ENCODE measurements around the gene FXYD1. TPM values are rescaled to one million over a fixed set of nuclear protein-coding genes. Genes with fewer than 3 reads are reported as not detected.

FXYD1 gene
- total and polyA plus RNA-seq, 2 experiments from 2014 or later: 0.43 to 1.2 TPM

- DNase-seq: no peak
- Histone ChIP-seq H3F3A (ENCODE audit: insufficient read depth) (no peaks in the 10 kb centered on the region), H3K9ac (no peak overlapping the region), H3K79me2 (ENCODE audit: insufficient read depth) (peaks cover 12% of the 10 kb centered on the region), H3K27ac (no peak overlapping the region), H3K4me1 (ENCODE audit: insufficient read depth) (peaks cover 6% of the 10 kb centered on the region), H3K9me3 (ENCODE audit: low read depth) (no peaks in the 10 kb centered on the region), H2AFZ (no peak overlapping the region), H4K20me1 (ENCODE audit: insufficient read depth) (no peaks in the 10 kb centered on the region), H3K27me3 (replicated peaks; ENCODE audit: insufficient read depth) (no peaks in the 10 kb centered on the region), H3K4me2 (ENCODE audit: unreplicated experiment) (no peak overlapping the region), H3K36me3 (ENCODE audit: low read depth) (peaks cover 57% of the 10 kb centered on the region), H3K9me2 (ENCODE audit: insufficient read depth) (no peaks in the 10 kb centered on the region), H3K4me3 (no peak overlapping the region)
- TF ChIP-seq EZH2phosphoT487 (IDR thresholded peaks at IDR 0.05; ENCODE audit: insufficient read depth, low read depth): no peak
- TF ChIP-seq EZH2 (IDR thresholded peaks at IDR 0.05; ENCODE audit: insufficient read depth, poor library complexity, severe bottlenecking): no peak
- in situ Hi-C loops (cut with MboI): no loop called here
- 61 to 63% methylated on average over 5 of the region's 5 CpGs for WGBS, 2 experiments (ENCODE audit: low coverage in 1 of 2, low lambda C conversion rate in 2 of 2, missing lambda C conversion rate in 2 of 2)
Observed at GRCh38 chr19:35165200-35166058, 26.8 kb downstream of the FXYD1 start.

DNA sequence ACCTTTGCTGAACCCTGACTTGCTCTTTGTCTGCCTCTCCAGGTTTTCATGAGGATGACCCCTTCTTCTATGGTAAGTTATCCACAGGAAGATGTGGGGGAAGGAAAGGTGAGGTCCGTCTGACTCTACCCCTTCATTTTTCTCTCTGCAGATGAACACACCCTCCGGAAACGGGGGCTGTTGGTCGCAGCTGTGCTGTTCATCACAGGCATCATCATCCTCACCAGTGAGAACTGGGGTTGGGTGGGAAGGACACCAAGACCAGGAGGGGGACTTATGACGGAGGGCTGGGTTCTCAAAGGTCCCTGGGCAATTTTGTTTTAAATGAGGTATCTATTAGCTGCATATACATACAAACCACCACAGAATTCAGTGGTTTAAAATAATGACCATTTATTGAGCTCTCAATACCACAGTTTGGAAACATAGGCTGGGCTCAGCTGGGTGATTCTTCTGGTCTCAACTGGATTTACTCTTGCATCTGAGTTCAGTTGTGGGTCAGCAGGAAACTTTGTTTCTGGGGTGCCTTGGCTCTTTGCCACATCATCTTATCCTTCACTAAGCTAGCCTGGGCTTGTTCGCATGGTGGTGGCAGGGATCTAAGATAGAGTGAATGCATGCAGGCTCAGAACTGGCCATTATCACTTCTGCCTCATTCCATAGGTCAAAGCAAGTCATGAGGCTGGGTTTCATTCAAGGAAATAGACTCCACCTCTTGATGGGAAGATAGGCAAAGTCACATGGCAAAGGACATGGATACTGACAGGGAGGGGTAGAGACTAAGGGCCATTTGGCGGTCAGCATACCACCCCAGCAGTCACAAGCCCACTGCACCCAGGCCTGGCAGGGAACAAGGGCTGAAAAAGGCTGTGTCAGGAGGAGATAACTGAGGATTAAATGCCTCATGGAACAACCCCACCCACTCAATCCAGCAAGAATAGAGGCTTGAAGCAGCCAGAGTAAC, 27.8 kb downstream of the FXYD1 start:
- in situ Hi-C loops (cut with MboI): no loop called here
- Histone ChIP-seq H4K20me1 (ENCODE audit: insufficient read depth) (no peaks in the 10 kb centered on the region), H3K9me2 (ENCODE audit: insufficient read depth) (no peaks in the 10 kb centered on the region), H3K9ac (no peak overlapping the region), H3F3A (ENCODE audit: insufficient read depth) (no peaks in the 10 kb centered on the region), H3K79me2 (ENCODE audit: insufficient read depth) (peaks cover 6% of the 10 kb centered on the region; the same call in 1 of the 2 replicates), H3K27me3 (replicated peaks; ENCODE audit: insufficient read depth) (no peaks in the 10 kb centered on the region), H3K4me3 (no peak overlapping the region), H3K9me3 (ENCODE audit: low read depth) (no peaks in the 10 kb centered on the region), H2AFZ (no peak overlapping the region), H3K36me3 (ENCODE audit: low read depth) (peaks cover 48% of the 10 kb centered on the region), H3K4me1 (ENCODE audit: insufficient read depth) (peaks cover 6% of the 10 kb centered on the region), H3K4me2 (ENCODE audit: unreplicated experiment) (no peak overlapping the region), H3K27ac (no peak overlapping the region)
- WGBS, 2 experiments (ENCODE audit: low coverage in 1 of 2, low lambda C conversion rate in 2 of 2, missing lambda C conversion rate in 2 of 2): 92 to 95% methylated on average over 7 of the region's 7 CpGs
- DNase-seq: no peak
- TF ChIP-seq EZH2 (IDR thresholded peaks at IDR 0.05; ENCODE audit: insufficient read depth, poor library complexity, severe bottlenecking): no peak
- TF ChIP-seq EZH2phosphoT487 (IDR thresholded peaks at IDR 0.05; ENCODE audit: insufficient read depth, low read depth): no peak

DNA sequence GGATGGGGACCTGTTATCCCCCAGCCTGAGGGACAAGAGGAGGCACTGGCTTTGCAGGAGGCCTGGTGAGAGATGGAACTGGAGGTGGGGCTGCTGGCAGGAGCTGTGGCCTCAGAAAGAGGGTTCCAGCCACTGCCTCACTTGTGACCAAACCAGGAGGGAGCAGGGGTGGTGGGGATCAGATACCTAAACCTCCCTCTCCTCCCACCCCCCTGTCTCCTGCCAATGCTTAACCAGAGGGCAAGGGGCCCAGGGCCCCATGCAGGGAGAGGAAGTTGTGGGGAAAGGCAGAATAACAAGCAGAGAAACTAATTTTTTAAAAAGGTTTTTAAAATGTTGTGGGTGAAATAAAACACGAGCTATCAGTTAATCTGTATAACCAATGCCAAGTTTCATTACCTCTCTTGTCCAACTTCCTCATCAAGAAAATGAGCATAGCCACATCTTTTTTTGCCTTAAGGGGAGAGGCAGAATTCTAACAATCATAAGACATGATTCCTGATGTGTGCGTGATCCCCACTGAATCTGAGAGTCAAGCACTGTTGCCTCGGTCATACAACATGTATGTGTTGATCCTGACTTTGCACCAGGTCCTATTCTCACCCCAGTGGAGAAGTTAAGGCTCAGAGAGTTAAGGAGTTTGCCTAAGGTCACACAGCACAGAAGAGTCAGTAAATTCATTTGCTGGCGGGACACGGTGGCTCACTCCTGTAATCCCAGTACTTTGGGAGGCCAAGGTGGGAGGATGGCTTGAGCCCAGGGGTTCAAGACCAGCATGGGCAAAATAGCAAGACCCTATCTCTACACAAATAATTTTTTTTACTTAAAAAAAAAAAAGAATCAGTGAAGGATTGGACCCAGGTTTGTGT, 28.9 kb downstream of the FXYD1 start:
- no peak overlapping the region for H3K9ac ChIP-seq
- in situ Hi-C loops (cut with MboI): no loop called here
- H3K36me3 ChIP-seq (ENCODE audit: low read depth): peaks cover 37% of the 10 kb centered on the region
- H3K4me3 ChIP-seq: no peak overlapping the region
- no peak overlapping the region for H3K4me2 ChIP-seq (ENCODE audit: unreplicated experiment)
- H3K9me3 ChIP-seq (ENCODE audit: low read depth): no peaks in the 10 kb centered on the region
- H3K4me1 ChIP-seq (ENCODE audit: insufficient read depth): peaks cover 6% of the 10 kb centered on the region
- H2AFZ ChIP-seq: no peak overlapping the region
- no peak overlapping the region for H3K27ac ChIP-seq
- 89 to 90% methylated on average over 5 of the region's 5 CpGs for WGBS, 2 experiments (ENCODE audit: low coverage in 1 of 2, low lambda C conversion rate in 2 of 2, missing lambda C conversion rate in 2 of 2)
- H3F3A ChIP-seq (ENCODE audit: insufficient read depth): 0 out of 2 replicates have a peak, but pooled peaks cover 4% of the 10 kb centered on the region
- H3K9me2 ChIP-seq (ENCODE audit: insufficient read depth): no peaks in the 10 kb centered on the region
- H3K27me3 ChIP-seq (replicated peaks; ENCODE audit: insufficient read depth): no peaks in the 10 kb centered on the region
- H4K20me1 ChIP-seq (ENCODE audit: insufficient read depth): no peaks in the 10 kb centered on the region
- DNase-seq: no peak
- no peak for TF ChIP-seq EZH2phosphoT487 (IDR thresholded peaks at IDR 0.05; ENCODE audit: insufficient read depth, low read depth)
- TF ChIP-seq EZH2 (IDR thresholded peaks at IDR 0.05; ENCODE audit: insufficient read depth, poor library complexity, severe bottlenecking): no peak
- peaks cover under 1% of the 10 kb centered on the region; the same call in 1 of the 2 replicates for H3K79me2 ChIP-seq (ENCODE audit: insufficient read depth)

Measured in GM23248 (cell line).